Pancreas (tissue), 10 donors: ENCODE measurements around the gene VGF. TPM values are rescaled to one million over a fixed set of nuclear protein-coding genes. Genes with fewer than 3 reads are reported as not detected.

Experiments
- ATAC-seq, 4 donors: fragments of 200-7000 bp; cut with Tn5 transposase; one replicate each; pipeline versions ENCODE4 v1.8.0 to v1.9.1; 2020; ENCODE audit warnings: mild to moderate bottlenecking in 4 of 4, moderate library complexity in 4 of 4
- DNase-seq, 6 donors: peaks; one replicate each; pipeline ENCODE4 v3.0.0-alpha.2; 2020
- FAIRE-seq: peaks from 2 replicates; lab custom pipeline; 2012; peaks lifted over from hg19 to GRCh38; lab: Jason Lieb, UNC
- H3K27ac ChIP-seq, 4 donors: fragments of 200-600 bp; sonication (generic); 1 replicate in 3 of 4; 2 replicates in 1 of 4; pipeline versions ENCODE4 v1.5.0 to v1.8.0; 2020
- H3K27me3 ChIP-seq, 4 donors: fragments of 200-600 bp; one replicate each; pipeline ENCODE4 v1.8.0; 2021
- H3K36me3 ChIP-seq, 3 donors: fragments of 200-600 bp; sonication (generic) in 1 of 3; one replicate each; pipeline versions ENCODE4 v1.5.0 to v1.8.0; 2020 to 2021
- H3K4me1 ChIP-seq, 3 donors: fragments of 200-600 bp; one replicate each; pipeline ENCODE4 v1.8.0; 2021
- H3K4me3 ChIP-seq, 4 donors: fragments of 200-600 bp; sonication (generic) in 2 of 4; one replicate each; pipeline versions ENCODE4 v1.5.0 to v1.8.0; 2020 to 2021
- H3K9me3 ChIP-seq, 4 donors: fragments of 200-600 bp; one replicate each; pipeline ENCODE4 v1.8.0; 2021
- WGBS, 2 donors: extraction: QIAGEN DNeasy Blood & Tissue Kit; methylation state at CpG; one replicate each; pipeline ENCODE4 v1.1.7; 2013; 5-methylcytosine and 5-hydroxymethylcytosine counted together
- intact Hi-C, 3 donors: fragments of 100-400 bp; cut with DNase I; formaldehyde crosslinking; loops; one replicate each; pipeline versions ENCODE4 v1.11.1 to v1.14.2; 2022
- polyA plus RNA-seq, 2 donors: library from polyadenylated mRNA; stranded (reverse); fragments of 200-250 nt; gene quantifications; one replicate each; pipeline ENCODE4 v1.2.3, GENCODE V29; 2013
- total RNA-seq, 6 donors: library from RNA; stranded (reverse); fragmentation: NEBNext Ultra II Directional in 4 of 6; extraction: Animal tissue kit (Norgen Biotek cat#: 25700) in 4 of 6; gene quantifications; one replicate each; pipeline versions ENCODE4 v1.2.1 to v1.2.4, GENCODE V29; 2021 to 2023
- TF ChIP-seq, protein P1 (sequence below), 4 donors: fragments of 200-600 bp; sonication (generic) in 3 of 4; IDR thresholded peaks; one replicate each; pipeline versions ENCODE4 v1.5.0 to v1.8.0; 2021; ENCODE audit warnings: antibody characterized with exemption in 4 of 4
- donor health status: healthy with polysubstance abuse.
- donor health status: DM: no; HTN: no; CAD: no; lungs with moderate emphysema.
- donor health status: DM: no; HTN: no; CAD: no.
- donor health status: control.
- donor health status: control.
- donor health status: Bipolar disorder and iron deficiency.
- donor health status: DM: yes; HTN: yes; CAD: no.
- donor health status: DM: no; HTN: no; CAD: no.
- donor health status: DM: no; HTN: no; CAD: no.
- donor health status: DM: yes; HTN: yes; CAD: no.

VGF gene
- total and polyA plus RNA-seq, 8 donors, result 1.3 to 82.7 (median 22.4) TPM

DNA sequence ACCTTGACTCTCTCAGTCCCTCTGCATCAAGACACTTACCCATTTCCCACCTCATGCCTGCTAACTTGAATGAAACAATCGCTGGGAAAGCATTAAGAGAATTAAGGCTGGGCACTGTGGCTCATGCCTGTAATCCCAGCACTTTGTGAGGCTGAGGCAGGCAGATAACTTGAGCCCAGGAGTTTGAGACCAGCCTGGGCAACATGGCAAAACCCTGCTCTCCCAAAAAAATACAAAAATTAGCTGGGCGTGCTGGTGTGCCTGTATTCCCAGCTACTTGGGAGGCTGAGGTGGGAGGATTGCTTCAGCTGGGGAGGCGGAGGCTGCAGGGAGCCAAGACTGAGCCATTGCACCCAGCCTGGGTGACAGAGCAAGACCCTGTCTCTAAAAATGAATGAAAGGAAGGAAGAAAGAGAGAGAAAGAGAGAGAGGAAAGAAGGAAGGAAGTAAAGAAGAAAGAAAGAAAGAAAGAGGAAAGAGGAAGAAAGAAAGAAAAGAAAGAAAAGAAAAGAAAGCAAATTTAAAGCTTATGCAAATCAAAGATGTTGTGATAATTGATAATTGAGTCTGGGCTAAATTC, 37.8 kb downstream of the VGF start:
- DNase-seq, result no peak
- no peak for ATAC-seq
- Histone ChIP-seq H3K27ac (no peak overlapping the region), H3K9me3 (no peaks in the 10 kb centered on the region), H3K4me1 (no peaks in the 10 kb centered on the region), H3K36me3 (no peaks in the 10 kb centered on the region), H3K27me3 (no peaks in the 10 kb centered on the region), H3K4me3 (peak overlapping the region in 1 of 4 donors; percentile 18)
- 68 to 82% methylated on average over 3 of the region's 3 CpGs for WGBS, 2 donors
- TF ChIP-seq, protein P1, sequence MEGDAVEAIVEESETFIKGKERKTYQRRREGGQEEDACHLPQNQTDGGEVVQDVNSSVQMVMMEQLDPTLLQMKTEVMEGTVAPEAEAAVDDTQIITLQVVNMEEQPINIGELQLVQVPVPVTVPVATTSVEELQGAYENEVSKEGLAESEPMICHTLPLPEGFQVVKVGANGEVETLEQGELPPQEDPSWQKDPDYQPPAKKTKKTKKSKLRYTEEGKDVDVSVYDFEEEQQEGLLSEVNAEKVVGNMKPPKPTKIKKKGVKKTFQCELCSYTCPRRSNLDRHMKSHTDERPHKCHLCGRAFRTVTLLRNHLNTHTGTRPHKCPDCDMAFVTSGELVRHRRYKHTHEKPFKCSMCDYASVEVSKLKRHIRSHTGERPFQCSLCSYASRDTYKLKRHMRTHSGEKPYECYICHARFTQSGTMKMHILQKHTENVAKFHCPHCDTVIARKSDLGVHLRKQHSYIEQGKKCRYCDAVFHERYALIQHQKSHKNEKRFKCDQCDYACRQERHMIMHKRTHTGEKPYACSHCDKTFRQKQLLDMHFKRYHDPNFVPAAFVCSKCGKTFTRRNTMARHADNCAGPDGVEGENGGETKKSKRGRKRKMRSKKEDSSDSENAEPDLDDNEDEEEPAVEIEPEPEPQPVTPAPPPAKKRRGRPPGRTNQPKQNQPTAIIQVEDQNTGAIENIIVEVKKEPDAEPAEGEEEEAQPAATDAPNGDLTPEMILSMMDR (IDR thresholded peaks at IDR 0.05), result no peak
- intact Hi-C loops, result no loop called here
- FAIRE-seq, result no peak

DNA sequence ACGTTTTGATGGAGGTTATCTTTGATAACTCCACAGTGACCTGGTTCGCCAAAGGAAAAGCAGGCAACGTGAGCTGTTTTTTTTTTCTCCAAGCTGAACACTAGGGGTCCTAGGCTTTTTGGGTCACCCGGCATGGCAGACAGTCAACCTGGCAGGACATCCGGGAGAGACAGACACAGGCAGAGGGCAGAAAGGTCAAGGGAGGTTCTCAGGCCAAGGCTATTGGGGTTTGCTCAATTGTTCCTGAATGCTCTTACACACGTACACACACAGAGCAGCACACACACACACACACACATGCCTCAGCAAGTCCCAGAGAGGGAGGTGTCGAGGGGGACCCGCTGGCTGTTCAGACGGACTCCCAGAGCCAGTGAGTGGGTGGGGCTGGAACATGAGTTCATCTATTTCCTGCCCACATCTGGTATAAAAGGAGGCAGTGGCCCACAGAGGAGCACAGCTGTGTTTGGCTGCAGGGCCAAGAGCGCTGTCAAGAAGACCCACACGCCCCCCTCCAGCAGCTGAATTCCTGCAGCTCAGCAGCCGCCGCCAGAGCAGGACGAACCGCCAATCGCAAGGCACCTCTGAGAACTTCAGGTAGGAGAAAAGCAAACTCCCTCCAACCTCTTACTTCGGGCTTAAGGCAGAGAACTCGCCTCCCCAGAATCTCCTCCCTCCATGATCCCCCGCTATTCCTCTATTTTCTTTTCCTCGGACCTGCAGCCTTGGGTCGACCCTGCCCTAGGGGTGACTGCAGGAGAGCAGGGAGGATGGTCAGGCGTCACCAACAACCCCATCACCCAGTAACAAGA, 38.5 kb downstream of the VGF start, which contains the start of gene SERPINE1:
Gene SERPINE1, plus strand, starts transcription at position 454 of the 809 bp plus-strand sequence. CDS start 1,290 bp downstream, outside the sequence.
- H3K27me3 ChIP-seq, result no peaks in the 10 kb centered on the region
- TF ChIP-seq, protein P1 (IDR thresholded peaks at IDR 0.05), result no peak
- peak in 4 of 6 donors; percentile 33 to 70 (median 48) for DNase-seq
- no peak for FAIRE-seq
- intact Hi-C loops, result no loop called here
- no peaks in the 10 kb centered on the region for H3K4me1 ChIP-seq
- ATAC-seq, result peak; percentile 56 to 83 (median 70)
- H3K9me3 ChIP-seq, result no peaks in the 10 kb centered on the region
- H3K4me3 ChIP-seq, result peak within 1 kb of the TSS in 1 of 4 donors; percentile 18
- H3K27ac ChIP-seq, result peak within 1 kb of the TSS in 2 of 4 donors; percentile 10 to 18
- 6 to 7% methylated on average over 22 of the region's 22 CpGs for WGBS, 2 donors
- H3K36me3 ChIP-seq, result no peaks in the 10 kb centered on the region

DNA sequence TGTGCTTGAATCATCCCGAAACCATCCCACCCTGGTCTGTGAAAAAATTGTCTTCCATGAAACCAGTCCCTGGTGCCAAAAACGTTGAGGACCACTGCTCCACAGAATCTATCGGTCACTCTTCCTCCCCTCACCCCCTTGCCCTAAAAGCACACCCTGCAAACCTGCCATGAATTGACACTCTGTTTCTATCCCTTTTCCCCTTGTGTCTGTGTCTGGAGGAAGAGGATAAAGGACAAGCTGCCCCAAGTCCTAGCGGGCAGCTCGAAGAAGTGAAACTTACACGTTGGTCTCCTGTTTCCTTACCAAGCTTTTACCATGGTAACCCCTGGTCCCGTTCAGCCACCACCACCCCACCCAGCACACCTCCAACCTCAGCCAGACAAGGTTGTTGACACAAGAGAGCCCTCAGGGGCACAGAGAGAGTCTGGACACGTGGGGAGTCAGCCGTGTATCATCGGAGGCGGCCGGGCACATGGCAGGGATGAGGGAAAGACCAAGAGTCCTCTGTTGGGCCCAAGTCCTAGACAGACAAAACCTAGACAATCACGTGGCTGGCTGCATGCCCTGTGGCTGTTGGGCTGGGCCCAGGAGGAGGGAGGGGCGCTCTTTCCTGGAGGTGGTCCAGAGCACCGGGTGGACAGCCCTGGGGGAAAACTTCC, 39.2 kb downstream of the VGF start:
- no peak overlapping the region for H3K4me3 ChIP-seq
- WGBS, 2 donors, result 30 to 38% methylated on average over 15 of the region's 15 CpGs
- no peaks in the 10 kb centered on the region for H3K4me1 ChIP-seq
- no peaks in the 10 kb centered on the region for H3K27me3 ChIP-seq
- intact Hi-C loops, result no loop called here
- FAIRE-seq, result no peak
- no peaks in the 10 kb centered on the region for H3K9me3 ChIP-seq
- DNase-seq, result peak in 4 of 6 donors; percentile 10 to 56 (median 50)
- peak overlapping the region in 2 of 4 donors; percentile 10 to 18 for H3K27ac ChIP-seq
- TF ChIP-seq, protein P1 (IDR thresholded peaks at IDR 0.05), result no peak
- H3K36me3 ChIP-seq, result no peaks in the 10 kb centered on the region
- ATAC-seq, result peak; percentile 31 to 57 (median 46)

DNA sequence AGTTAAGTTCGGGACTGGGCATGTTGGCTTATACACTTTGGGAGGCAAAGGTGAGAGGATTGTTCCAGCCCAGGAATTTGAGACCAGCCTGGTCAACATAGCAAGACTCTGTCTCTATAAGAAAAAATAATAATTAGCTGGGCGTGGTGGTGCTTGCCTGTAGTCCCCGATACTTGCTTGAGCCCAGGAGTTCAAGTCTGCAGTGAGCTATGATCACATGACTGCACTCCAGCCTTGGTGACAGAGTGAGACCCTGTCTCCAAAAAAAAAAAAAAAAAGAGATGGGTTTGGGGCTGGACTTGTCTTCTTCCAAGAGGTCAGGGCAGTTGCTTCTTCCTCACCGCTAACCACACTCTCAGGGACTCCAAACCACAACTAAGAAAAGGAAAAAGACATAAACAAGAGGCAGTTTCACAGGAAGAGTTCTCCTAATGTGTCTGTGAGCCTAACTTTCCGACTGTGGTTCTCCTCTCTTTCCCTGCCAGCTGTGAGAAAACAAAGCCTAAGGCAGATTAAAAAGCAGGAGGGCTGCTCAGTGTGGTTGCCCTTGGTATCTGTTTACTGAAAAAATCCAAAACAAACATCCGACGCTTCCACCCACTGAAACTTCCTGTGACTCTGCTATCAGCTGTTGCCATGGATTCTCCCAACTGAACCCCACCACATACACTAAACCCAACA, 40.9 kb downstream of the VGF start:
- ATAC-seq (peak in 1 of 4 donors; percentile 6), FAIRE-seq (no peak), DNase-seq (no peak)
- TF ChIP-seq, protein P1 (IDR thresholded peaks at IDR 0.05), result no peak
- 45 to 46% methylated on average over 7 of the region's 7 CpGs for WGBS, 2 donors
- intact Hi-C loops, result no loop called here
- no peaks in the 10 kb centered on the region for H3K36me3 ChIP-seq
- H3K4me3 ChIP-seq, result no peak overlapping the region
- H3K4me1 ChIP-seq, result no peaks in the 10 kb centered on the region
- no peaks in the 10 kb centered on the region for H3K27me3 ChIP-seq
- H3K27ac ChIP-seq, result no peak overlapping the region
- H3K9me3 ChIP-seq, result no peaks in the 10 kb centered on the region
